HFFc6 (cell line): ENCODE measurements around the gene LATS2. TPM values are rescaled to one million over a fixed set of nuclear protein-coding genes. Genes with fewer than 3 reads are reported as not detected.

Source experiments
- DNase-seq: peaks from one replicate; pipeline ENCODE4 v3.0.0-alpha.2; 2018
- H3K27ac Mint-ChIP-seq: 2 replicates; pipeline ENCODE4 v1.8.0; 2020; ENCODE audit warnings: mild to moderate bottlenecking, mixed read lengths
- H3K27me3 Mint-ChIP-seq: 2 replicates; pipeline ENCODE4 v1.8.0; 2021; ENCODE audit warnings: mild to moderate bottlenecking, moderate library complexity, mixed read lengths; ENCODE audit not compliant: insufficient read depth
- H3K36me3 Mint-ChIP-seq: 2 replicates; pipeline ENCODE4 v1.8.0; 2021; ENCODE audit warnings: low read depth, mixed read lengths
- H3K4me1 Mint-ChIP-seq: 2 replicates; pipeline ENCODE4 v1.8.0; 2020; ENCODE audit warnings: low read depth, mixed read lengths
- H3K4me3 Mint-ChIP-seq: 2 replicates; pipeline ENCODE4 v1.8.0; 2020; ENCODE audit warnings: mild to moderate bottlenecking, moderate library complexity, mixed read lengths
- H3K9me3 Mint-ChIP-seq: 2 replicates; pipeline ENCODE4 v1.8.0; 2020; ENCODE audit warnings: mild to moderate bottlenecking, mixed read lengths
- CTCF ChIP-seq: fragments of 200-600 bp; sonication (generic); IDR thresholded peaks from 2 replicates; pipeline ENCODE4 v1.5.0; 2021; ENCODE audit warnings: antibody characterized with exemption, mild to moderate bottlenecking
- total RNA-seq, 6 experiments: library from RNA; stranded (reverse); fragmentation: NEBNext Ultra II Directional; extraction: Animal tissue kit (Norgen Biotek cat#: 25700); gene quantifications; 2 replicates in 1 of 6; 3 replicates in 5 of 6; pipeline ENCODE4 v1.2.3, GENCODE V29; 2021

Gene LATS2
- total RNA-seq, 6 experiments from 2014 or later, result 43.5 to 54.8 (median 44.9) TPM

- peaks cover 30% of the 10 kb centered on the region for H3K36me3 Mint-ChIP-seq
- H3K27me3 Mint-ChIP-seq, result peaks cover 9% of the 10 kb centered on the region; the same call in 1 of the 2 replicates
- no peak for DNase-seq
- H3K9me3 Mint-ChIP-seq, result no peaks in the 10 kb centered on the region
- H3K4me1 Mint-ChIP-seq, result peaks cover 60% of the 10 kb centered on the region
- no peak for TF ChIP-seq CTCF
- no peak overlapping the region for H3K4me3 Mint-ChIP-seq
- peak overlapping the region; percentile 31 for H3K27ac Mint-ChIP-seq
These were observed 40.8 kb downstream of the LATS2 start for GRCh38 chr13:21020581-21020980.

GRCh38 chr13:21020176-21020575 lies 41.2 kb downstream of the LATS2 start:
- no peak overlapping the region for H3K4me3 Mint-ChIP-seq
- H3K27ac Mint-ChIP-seq, result no peak overlapping the region; the same call in none of the 2 replicates
- peaks cover 63% of the 10 kb centered on the region for H3K4me1 Mint-ChIP-seq
- H3K9me3 Mint-ChIP-seq, result no peaks in the 10 kb centered on the region
- DNase-seq, result no peak
- peaks cover 9% of the 10 kb centered on the region for H3K27me3 Mint-ChIP-seq
- no peak for TF ChIP-seq CTCF
- peaks cover 26% of the 10 kb centered on the region for H3K36me3 Mint-ChIP-seq

GRCh38 chr13:21018220-21018619 lies 43.2 kb downstream of the LATS2 start:
- no peak for DNase-seq
- no peak overlapping the region for H3K4me3 Mint-ChIP-seq
- no peak for TF ChIP-seq CTCF
- peaks cover 20% of the 10 kb centered on the region for H3K36me3 Mint-ChIP-seq
- H3K4me1 Mint-ChIP-seq, result peaks cover 83% of the 10 kb centered on the region
- H3K9me3 Mint-ChIP-seq, result no peaks in the 10 kb centered on the region
- H3K27me3 Mint-ChIP-seq, result peaks cover 9% of the 10 kb centered on the region
- peak overlapping the region; percentile 95 for H3K27ac Mint-ChIP-seq

- TF ChIP-seq CTCF, result no peak
- peak overlapping the region; percentile 95 for H3K27ac Mint-ChIP-seq
- DNase-seq, result no peak
- H3K9me3 Mint-ChIP-seq, result no peaks in the 10 kb centered on the region
- peaks cover 24% of the 10 kb centered on the region for H3K36me3 Mint-ChIP-seq
- peak overlapping the region; percentile 82 for H3K4me3 Mint-ChIP-seq
- peaks cover 87% of the 10 kb centered on the region for H3K4me1 Mint-ChIP-seq
- H3K27me3 Mint-ChIP-seq, result peaks cover 9% of the 10 kb centered on the region
These were observed 44.9 kb downstream of the LATS2 start for GRCh38 chr13:21016487-21016886.

- DNase-seq, result peak; percentile 32
- peaks cover 25% of the 10 kb centered on the region for H3K36me3 Mint-ChIP-seq
- H3K4me3 Mint-ChIP-seq, result peak overlapping the region; percentile 65
- peaks cover 87% of the 10 kb centered on the region for H3K4me1 Mint-ChIP-seq
- peaks cover 9% of the 10 kb centered on the region for H3K27me3 Mint-ChIP-seq
- H3K9me3 Mint-ChIP-seq, result no peaks in the 10 kb centered on the region
- no peak for TF ChIP-seq CTCF
- peak overlapping the region; percentile 95 for H3K27ac Mint-ChIP-seq
These were observed 46.1 kb downstream of the LATS2 start for GRCh38 chr13:21015284-21015683.
